HG03060 (cell line): ENCODE measurements around the gene CNOT6L.
"Not testable (repeated sequence)": the region's sequence is repeated elsewhere in the genome, so short reads cannot be mapped to it uniquely, and the experiment has no call there.

Source experiments
- ATAC-seq: cut with Tn5 transposase; IDR thresholded peaks from one replicate; pipeline ENCODE4 v1.9.1; 2021; ENCODE audit warnings: low read depth, moderate number of reproducible peaks; ENCODE audit not compliant: unreplicated experiment

The CNOT6L gene

DNA sequence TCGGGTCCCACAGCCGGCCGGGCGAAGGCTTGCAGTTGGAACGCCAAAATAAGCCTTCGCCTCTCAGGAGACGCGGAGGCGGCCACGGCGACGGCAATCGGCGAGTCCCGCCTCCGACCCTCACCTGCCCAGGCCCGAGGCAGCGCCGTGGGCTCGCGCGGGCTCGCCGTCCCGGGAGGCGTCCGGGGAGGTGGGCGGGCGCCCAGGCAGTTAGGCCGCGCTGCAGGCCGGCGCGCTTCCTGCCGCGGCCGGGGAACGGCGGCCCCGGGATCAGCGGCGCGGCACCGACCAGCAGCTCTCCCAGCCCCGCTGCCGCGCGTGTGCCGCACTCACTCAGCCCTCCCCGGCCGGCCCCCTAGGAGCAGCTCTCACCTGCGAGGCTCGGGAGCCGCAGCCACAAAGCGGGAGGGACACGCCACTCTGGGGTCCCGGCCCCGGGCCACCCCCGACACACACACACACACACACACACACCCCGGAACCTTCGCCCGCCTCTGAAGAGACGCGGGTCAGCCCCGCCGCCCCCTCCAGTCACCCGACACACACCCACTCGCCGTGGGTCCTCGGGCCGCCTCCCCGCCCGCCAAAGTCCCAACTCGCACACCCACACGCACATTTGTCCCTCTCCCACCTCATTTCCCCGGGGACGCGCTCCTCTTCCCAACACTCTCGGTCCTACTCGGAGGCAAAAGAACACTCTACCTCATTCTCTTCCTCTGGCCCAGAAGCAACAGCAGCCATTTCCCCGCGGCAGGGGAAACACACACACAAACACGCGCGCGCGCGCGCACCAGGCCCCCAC lies at the start of gene CNOT6L:
Gene CNOT6L (minus strand): TSS at position 767 of the 802 bp plus-strand sequence. CDS start 60 bp downstream, at position 707.
- no peak for ATAC-seq

DNA sequence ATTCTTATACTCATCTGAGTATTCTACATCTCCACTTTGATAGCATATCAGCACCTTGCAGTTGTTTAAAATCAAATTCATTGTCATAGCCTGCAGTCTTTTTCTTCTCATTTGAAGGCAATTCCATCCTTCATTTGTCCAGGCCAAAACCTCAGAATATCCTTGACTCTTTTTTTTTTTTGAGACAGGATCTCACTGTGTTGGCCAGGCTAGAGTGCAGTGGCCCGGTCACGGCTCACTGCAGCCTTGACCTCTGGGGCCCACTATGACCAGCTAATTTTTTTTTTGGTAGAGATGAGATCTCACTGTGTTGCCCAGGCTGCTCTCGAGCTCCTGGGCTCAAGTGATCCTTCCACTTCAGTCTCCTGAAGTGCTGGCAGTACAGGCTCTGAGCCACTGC lies 46.1 kb upstream of the CNOT6L start:
- ATAC-seq, result no peak

DNA sequence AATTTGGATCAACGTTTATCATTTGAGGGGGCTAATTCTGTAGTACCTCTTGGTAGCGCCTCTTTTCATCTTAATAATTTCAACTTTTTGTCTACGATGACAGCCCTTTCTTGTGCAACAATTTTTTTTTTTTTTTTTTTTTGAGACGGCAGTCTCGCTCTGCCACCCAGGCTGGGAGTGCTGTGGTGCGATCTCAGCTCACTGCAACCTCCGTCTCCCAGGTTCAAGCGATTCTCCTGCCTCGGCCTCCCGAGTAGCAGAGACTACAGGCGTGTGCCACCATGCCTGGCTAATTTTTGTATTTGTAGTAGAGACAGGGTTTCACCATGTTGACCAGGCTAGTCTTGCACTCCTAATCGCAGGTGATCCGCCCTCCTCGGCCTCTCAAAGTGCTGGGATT lies 44.2 kb upstream of the CNOT6L start:
- not testable (repeated sequence) for ATAC-seq

DNA sequence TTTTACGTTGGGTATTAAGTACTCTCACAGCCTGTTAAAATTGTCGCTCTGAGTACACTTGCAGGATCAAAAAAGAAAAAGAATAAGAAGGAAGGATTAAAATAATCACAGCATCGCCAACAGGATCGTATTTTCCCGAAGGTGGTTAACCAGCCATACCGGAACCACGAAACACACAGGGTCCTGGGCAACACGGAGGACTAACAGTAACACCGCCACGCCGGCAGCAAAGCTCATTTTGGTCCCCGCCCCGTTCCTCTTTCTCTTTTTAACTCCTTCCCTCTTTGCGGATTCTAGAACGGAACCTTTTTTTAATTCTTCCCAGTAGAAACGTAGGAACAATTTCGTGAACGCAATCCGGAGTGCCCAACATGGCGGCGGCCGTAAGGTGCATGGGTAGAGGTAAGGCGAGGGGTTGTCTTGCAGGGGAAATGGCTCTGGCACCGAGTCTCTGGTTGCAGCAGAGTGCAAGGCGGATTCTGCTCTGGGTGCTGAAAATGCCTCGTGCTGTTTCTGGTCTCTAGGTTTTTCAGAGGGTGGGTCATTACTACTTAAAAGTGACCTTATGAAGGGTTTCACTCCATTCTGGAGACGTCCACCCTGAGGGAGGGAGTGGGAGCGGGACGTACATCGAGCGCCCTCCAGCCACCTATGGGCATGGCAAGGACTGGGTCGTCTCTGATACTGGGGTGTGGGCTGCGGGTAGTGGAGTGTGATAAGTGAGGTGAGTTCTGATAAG lies 43.5 kb upstream of the CNOT6L start, which contains the start of gene MRPL1:
Gene MRPL1 (plus strand): TSS at position 353 of the 739 bp plus-strand sequence. CDS start 19 bp downstream, at position 372.
- peak; percentile 82 for ATAC-seq

DNA sequence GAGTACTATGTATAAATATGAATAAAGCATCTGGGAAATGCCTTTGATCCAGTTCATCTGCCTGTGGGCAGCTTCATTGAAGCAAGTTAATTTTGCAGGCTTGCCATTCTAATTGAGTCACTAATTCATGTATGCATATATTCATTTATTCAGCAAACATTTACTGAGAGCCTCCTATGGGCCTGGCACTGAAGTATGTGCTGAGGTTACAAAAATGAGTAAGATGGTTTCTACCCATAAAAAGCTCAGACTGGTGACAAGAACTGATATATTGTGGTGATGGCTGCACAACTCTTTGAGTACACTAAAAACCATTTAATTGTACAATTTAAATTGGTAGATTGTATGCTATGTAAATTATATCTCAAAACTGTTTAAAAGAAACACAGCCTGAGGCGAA lies 42.3 kb upstream of the CNOT6L start:
- no peak for ATAC-seq

DNA sequence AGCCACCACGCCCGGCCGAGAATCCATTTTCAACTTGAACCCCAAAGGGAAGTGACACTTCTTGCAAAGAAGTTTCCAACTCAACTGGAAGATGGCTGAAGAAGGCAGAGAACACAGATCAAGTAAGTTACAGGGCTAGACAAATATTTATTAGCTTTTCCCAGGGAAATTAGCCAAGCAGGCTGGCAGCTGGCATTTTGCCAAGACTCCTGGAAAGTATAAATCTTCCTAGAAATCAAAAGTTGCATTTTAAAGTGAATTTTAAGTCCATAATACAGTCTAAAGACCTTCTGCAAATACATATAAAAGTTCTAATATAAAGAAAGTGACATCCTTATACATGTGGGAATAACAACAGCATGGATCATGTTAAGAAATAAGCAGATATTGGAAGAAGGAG lies 40.1 kb upstream of the CNOT6L start:
- ATAC-seq, result no peak

DNA sequence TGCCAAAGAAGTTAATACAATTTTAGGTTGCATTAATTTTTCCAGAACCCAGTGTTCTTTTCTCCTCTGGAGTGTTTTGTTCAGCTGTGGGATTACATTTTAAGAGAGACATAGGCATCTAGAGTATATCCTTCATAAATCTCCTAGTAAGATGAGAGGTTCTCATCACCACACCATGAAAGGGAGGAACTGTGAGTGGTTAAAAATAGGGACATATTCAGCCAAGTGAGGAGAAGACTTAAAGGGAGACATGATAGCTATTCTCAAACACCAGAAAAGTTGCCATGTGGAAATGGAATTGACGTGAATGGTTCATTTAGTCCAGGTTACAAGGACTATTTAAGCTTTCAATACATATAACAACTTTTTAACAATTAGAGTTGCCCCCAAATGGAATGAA lies 37.0 kb upstream of the CNOT6L start:
- no peak for ATAC-seq

DNA sequence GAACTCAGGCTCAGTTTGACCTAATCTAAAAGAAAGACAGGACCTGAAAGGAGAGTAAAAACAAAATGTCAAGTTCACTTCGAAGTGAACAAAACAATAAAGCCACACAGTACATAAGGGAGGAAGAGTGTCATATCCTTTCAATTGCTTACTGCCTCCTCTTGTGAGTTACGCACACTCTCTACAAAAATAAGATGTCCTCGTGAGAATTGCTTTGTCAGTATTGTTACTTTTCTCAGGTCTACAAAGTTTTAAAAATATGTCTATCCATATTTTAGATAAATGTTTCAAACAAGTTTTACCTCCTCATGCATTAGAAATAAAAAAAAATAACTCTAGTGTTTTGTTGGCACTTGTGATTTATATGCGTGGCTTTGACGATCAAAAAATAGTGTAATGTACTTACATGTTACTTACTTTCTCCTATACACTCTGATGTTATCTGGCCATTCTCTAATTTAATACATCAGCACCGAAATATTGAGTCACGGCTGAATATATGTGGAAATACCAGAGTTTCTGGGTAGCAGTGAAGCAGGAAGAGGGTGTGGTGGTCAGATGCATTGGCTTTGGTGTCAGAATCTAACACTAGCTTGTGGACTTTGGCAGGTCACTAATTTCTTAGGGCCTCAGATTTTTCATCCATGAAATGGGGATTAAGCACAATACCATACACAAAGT lies 35.4 kb upstream of the CNOT6L start:
- no peak for ATAC-seq

DNA sequence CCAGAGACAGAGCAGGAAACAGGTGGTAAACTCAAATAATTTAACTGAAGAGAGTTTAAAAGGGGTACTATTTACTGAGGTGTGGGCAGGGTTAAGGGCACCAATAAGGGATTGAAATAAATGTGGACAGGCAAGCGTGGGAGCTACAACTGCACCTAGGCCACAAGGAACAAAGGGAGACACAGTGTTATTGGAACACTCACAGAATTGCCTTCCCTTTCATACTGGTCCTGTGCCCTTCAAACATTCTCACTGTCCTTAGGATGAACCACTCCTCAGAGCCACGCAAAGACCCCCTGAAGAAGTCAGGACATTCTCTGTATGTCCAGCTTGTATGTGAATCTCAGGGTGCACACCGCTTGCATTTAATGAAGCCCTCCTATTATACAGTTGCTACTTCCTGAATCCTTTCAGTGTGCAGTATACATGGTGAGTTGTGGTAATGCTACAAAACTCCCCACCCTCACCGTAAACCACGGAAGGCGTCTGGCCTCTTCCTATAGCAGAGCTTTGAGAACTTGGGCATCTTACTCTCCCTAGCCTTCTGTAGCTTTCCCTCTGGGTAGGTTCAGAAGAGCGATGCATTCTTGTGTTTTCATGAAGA lies 33.8 kb upstream of the CNOT6L start:
- no peak for ATAC-seq

DNA sequence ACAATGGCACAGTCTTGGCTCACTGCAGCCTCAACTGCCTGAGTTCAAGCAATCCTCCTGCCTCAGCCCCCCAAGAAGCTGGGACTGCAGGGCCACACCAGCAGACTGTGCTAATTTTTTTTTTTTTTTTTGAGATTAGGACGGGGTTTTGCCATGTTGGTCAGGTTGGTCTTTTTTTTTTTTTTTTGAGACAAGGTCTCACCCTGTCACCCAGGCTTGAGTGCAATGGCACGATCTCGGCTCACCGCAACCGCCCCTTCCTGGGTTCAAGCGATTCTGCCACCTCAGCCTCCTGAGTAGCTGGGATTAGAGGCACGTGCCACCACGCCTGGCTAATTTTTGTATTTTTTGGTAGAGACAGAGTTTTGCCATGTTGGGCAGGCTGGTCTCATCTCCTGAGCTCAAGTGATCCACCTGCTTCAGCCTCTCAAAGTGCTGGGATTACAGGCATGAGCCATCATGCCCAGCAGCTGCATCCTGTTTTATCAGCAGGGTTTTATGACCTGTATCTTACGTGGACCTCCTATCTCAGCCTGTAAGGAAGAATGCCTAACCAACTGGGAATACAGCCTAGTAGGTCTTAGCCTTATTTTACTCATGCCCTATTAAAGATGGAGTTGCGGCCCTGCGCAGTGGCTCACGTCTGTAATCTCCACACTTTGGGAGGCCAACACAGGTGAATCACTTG lies 30.3 kb upstream of the CNOT6L start:
- ATAC-seq, result no peak

DNA sequence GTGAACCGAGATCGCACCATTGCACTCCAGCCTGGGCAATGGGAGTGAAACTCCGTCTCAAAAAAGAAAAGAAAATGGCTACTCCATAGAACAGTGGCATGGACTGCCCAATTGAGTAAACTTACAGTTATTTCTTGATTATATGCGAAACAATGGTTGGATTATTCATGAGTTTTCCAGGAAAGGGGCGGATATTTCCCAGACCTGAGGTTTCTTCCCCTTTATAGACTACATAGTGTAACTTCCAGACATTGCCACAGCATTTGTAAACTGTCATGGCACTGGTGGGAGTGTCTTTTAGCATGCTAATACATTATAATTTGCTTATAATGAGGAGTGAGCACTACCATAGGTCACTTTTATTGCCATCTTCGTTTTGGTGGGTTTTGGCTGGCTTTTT lies 29.3 kb upstream of the CNOT6L start:
- no peak for ATAC-seq

DNA sequence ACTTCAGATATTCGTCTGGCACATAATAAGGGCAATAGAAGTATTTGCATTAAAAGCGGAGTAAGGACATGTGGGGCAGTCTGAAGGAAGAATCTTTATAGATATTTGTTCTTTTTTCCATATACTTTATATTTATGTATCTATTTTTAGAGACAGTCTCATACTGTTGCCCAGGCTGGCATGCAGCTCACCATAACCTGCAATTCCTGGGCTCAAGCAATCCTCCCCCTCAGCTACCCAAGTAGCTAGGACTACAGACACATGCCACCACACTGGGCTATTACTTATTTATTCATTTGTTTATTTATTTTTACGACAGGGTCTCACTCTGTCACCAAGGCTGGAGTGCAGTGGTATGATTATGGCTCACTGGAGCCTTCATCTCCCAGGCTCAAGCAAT lies 26.8 kb upstream of the CNOT6L start:
- ATAC-seq, result no peak

DNA sequence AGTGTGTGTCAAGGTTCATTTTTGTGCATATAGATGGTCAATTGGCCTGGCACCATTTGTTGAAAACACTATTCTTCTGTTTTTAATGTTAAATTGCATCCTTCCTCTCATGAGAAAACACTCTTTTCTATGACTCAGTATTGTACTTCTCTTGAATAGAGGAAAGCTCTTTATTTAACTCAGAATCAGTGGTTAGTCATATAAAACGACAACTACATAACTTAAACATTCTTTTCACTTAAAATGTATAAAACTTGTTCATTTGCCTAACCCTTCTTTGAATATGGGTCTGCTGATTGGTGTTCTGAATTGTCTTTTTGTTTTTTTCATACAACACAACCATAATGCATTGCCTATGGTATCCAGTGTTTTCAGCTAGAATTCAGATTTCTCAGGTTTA lies 26.2 kb upstream of the CNOT6L start:
- no peak for ATAC-seq

DNA sequence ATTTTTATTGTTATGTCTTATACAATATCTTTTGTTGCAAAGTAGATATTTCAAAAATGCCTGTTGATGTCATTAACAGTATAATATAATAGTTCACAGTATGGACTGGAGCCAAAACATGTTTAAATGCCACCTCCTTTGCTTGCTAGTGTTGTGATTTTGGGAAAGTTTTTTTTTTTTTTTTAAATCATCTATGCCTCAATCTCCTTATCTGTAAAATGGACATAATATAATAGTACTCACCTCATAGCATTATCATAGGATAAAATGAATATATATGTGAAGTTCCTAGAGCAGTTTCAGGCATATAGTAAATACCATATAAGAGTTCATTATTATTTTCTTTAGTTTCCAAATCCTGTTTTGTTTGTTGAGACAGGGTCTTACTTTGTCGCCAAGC lies 25.2 kb upstream of the CNOT6L start:
- ATAC-seq, result no peak

DNA sequence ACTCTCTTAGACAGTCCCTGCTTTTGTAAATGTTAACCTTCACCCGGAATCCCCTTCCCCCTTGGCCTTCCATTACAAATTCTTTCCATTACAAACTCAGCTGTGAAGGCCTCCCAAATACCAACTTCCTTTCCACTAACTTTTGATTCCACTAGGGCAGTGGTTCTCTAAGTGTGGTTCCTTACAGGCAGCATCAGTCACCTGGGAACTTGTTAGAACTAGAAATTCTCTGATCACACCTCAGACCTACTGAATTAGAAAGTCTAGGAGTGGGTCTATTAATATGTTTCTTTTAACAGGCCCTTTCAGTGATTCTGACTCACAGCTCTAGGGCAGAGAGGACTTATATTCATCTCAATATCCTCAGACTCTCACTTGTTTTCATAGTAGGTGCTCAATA lies 24.5 kb upstream of the CNOT6L start:
- no peak for ATAC-seq

DNA sequence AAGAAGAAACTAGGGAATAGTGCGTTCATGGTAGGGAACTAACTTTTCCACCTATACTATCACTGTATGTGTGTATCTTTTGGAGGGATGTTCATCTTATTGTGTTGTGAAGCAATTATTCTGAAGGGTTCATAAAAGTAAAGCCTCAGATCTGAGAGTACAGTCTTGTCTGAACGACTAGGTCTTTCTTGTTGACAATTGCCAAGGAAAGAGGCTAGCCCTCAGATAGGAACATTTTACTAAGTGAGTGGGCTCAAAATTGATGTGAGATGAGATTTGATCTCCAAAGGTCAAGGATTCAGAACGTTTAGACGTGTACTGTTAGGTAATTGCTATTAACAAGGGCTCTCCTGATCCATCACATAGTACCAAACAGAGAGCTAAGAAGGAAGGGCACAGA lies 15.2 kb upstream of the CNOT6L start:
- no peak for ATAC-seq

DNA sequence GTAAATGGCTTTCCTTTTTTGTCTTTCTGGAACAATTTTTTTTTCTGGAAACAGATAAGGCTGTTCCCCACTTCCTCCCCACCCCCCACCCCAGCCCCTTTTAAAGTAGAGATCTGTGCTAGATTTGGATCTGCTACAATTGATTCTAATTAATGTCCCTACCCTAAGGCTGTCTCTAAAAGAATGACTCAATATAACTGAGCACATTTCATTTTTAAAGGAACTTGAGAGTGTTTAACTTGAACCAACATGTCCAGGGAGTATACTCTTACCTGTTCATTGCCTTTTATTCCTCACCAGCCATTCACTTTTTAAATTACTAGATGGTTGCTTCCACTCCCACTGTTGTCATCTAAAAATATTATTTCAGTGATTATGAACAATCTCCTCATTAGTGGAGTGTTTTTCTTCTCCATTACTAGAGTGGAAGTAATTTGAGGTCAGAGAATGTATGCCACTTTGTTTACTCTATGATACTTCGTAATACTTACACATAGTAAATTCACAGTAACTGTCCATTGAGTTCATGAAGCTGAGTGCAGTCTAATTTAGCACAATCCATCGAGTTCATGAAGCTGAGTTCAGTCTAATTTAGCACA lies 14.1 kb upstream of the CNOT6L start:
- no peak for ATAC-seq

DNA sequence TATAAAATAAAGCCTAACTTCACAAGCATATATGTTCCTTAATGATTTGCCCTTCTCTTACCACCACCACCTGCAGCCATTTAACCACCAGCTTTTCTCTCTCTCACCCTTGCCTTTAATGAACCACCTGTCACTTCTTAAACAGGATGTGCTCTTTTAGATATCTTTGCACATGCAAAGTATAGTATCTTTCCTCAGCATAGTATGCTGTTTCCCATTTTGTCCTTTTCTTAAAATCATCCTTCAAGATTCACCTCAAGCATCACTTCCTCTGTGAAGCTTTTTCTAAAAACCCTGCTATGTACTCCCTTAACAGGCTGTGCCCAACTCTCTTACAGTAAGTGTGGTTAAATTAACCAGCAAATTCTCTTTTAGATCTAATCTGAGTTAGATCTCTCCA lies 8.2 kb upstream of the CNOT6L start:
- ATAC-seq, result no peak

DNA sequence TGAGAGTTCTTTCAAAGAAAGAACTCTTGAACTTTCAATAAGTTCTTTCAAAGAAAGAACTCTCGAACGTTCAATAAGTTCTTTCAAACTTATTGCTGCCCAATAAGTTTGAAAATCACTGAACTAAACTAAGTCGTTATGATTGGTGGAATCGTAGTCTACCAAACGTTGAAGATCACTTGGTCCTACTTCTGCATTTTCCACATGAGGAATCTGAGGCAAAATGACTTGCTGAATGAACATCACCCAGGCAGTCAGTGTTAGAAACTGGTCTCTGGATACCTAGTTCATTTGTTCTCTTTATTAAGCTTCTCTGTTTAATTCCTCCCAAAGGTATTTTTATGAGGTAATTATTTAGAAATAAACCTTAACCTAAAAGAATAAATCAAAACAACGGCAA lies 7.1 kb upstream of the CNOT6L start:
- ATAC-seq, result no peak

DNA sequence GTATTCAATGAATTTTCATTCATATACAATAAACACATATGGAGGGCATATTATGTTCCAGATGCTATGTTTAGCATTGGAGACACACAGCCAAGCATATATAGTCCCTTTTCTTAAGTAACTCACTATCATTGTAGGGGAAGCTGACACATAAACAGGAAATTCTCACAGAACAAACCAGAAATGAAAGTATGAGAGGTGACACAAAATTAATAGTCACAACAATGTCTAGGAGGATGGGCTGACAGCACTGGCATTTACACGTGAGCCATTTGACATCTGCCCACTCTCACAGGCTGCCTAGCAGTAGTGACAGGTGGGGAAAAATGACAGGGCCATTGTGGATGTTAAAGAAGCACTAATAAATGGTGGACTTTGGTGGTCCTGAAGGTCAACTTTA lies 2.6 kb upstream of the CNOT6L start:
- ATAC-seq, result no peak
